H1 (cell line): ENCODE results near the gene ZCCHC3. TPM values are rescaled to one million over a fixed set of nuclear protein-coding genes. Genes with fewer than 3 reads are reported as not detected.

Experiments used
- BACH1 ChIP-seq: IDR thresholded peaks from 2 replicates; pipeline ENCODE4 v1.6.1; 2012; ENCODE audit warnings: low read length, improper control_type of control experiment
- EP300 ChIP-seq, 2 experiments: IDR thresholded peaks; 1 replicate in 1 of 2; 2 replicates in 1 of 2; pipeline ENCODE4 v1.6.1; 2011 to 2012; ENCODE audit warnings: low read depth in 2 of 2, low read length in 2 of 2, mild to moderate bottlenecking in 2 of 2, borderline replicate concordance in 1 of 2, inconsistent platforms in 1 of 2, moderate library complexity in 1 of 2
- KDM4A ChIP-seq: IDR thresholded peaks from one replicate; pipeline ENCODE4 v1.7.1; 2012; ENCODE audit warnings: low read depth, mild to moderate bottlenecking, moderate library complexity, low read length, inconsistent platforms; ENCODE audit not compliant: severe bottlenecking
- POLR2A ChIP-seq, 2 experiments: IDR thresholded peaks; 1 replicate in 1 of 2; 2 replicates in 1 of 2; pipeline ENCODE4 v1.6.1; 2011; ENCODE audit warnings: low read depth in 2 of 2, low read length in 2 of 2, mild to moderate bottlenecking in 2 of 2; ENCODE audit errors: control extremely low read depth in 1 of 2
- POLR2AphosphoS5 ChIP-seq: IDR thresholded peaks from 2 replicates; pipeline ENCODE4 v1.6.1; 2011; ENCODE audit warnings: low read depth, low read length
- RFX5 ChIP-seq: IDR thresholded peaks from 2 replicates; pipeline ENCODE4 v1.6.1; 2011; ENCODE audit warnings: low read depth, low read length, improper control_type of control experiment, borderline replicate concordance
- TAF1 ChIP-seq: IDR thresholded peaks from 2 replicates; pipeline ENCODE4 v1.6.1; 2011; ENCODE audit warnings: mild to moderate bottlenecking, low read depth, low read length
- polyA plus RNA-seq, 7 experiments: library from polyadenylated mRNA; depleted of rRNA in 3 of 7; stranded (reverse) in 5 of 7; unstranded in 2 of 7; fragments of >200 nt in 5 of 7; fragments of 200-250 nt in 2 of 7; gene quantifications; 1 replicate in 5 of 7; 2 replicates in 1 of 7; 4 replicates in 1 of 7; pipeline versions ENCODE4 v1.2.1 to v1.2.3, GENCODE V29; 2011 to 2013; ENCODE audit warnings: missing spikeins in 2 of 7, mixed read lengths in 2 of 7
- total RNA-seq: library from RNA; stranded (reverse); fragmentation: NEBNext Ultra II Directional; extraction: Animal tissue kit (Norgen Biotek cat#: 25700); gene quantifications from 2 replicates; pipeline ENCODE4 v1.2.1, GENCODE V29; 2021
- TF ChIP-seq, protein P1 (sequence below): fragments of 300-600 bp; sonication (generic); IDR thresholded peaks from 2 replicates; pipeline ENCODE4 v1.7.1; 2012; ENCODE audit warnings: low read length, moderate library complexity, mild to moderate bottlenecking, inconsistent platforms; ENCODE audit not compliant: insufficient replicate concordance
- TF ChIP-seq, protein P2 (sequence below): IDR thresholded peaks from 2 replicates; pipeline ENCODE4 v1.6.1; 2011; ENCODE audit warnings: low read length, improper control_type of control experiment

The ZCCHC3 gene
- total and polyA plus RNA-seq, 2 of the 8 experiments (the other 6 are each of a cell fraction or from before 2014, with no cell fraction given), result 33.7 to 52.4 TPM

DNA sequence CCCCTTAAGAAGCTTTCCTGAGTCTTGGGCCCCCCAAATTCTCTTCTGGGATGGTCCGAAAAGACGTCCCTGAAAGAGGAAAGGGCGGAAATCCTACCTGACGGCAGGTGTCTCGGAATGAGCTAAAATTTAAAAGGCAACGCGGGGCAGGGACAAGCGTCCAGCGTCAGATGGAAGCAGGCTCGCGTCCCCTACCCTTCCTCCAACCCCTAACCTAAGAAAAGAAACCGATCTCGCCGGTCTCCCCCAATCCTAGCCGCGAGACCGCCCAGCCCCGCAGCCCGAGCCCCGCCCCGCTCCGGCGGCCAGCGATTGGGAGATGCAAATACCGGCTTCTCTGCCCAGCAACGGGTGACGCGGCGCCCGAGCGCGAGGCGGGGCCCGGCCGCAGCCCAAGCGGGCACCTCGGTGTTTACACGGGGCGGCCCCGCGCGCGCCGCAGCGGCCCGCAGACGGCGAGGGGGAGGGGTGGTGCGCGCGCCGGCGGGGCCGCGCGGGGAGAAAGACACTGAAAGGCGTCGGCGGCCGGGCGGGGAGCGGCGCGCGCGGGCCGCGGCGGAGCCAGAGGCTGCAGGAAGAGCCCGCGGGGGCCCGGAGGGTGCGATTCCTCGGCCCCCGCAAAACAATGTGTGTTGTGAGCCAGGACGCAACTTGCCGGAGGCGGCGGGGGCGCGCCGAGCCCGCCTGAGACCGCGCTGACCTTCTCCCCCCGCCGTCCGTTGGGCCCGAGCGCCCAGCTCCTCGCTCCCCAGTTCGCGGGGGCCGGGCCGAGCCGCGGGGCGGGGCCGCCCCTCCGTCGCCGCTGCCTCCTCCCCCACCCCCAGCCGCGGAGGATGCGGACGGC is 27.9 kb downstream of the ZCCHC3 start, which contains the start of gene SOX12 (continued):
- TF ChIP-seq, protein P1, sequence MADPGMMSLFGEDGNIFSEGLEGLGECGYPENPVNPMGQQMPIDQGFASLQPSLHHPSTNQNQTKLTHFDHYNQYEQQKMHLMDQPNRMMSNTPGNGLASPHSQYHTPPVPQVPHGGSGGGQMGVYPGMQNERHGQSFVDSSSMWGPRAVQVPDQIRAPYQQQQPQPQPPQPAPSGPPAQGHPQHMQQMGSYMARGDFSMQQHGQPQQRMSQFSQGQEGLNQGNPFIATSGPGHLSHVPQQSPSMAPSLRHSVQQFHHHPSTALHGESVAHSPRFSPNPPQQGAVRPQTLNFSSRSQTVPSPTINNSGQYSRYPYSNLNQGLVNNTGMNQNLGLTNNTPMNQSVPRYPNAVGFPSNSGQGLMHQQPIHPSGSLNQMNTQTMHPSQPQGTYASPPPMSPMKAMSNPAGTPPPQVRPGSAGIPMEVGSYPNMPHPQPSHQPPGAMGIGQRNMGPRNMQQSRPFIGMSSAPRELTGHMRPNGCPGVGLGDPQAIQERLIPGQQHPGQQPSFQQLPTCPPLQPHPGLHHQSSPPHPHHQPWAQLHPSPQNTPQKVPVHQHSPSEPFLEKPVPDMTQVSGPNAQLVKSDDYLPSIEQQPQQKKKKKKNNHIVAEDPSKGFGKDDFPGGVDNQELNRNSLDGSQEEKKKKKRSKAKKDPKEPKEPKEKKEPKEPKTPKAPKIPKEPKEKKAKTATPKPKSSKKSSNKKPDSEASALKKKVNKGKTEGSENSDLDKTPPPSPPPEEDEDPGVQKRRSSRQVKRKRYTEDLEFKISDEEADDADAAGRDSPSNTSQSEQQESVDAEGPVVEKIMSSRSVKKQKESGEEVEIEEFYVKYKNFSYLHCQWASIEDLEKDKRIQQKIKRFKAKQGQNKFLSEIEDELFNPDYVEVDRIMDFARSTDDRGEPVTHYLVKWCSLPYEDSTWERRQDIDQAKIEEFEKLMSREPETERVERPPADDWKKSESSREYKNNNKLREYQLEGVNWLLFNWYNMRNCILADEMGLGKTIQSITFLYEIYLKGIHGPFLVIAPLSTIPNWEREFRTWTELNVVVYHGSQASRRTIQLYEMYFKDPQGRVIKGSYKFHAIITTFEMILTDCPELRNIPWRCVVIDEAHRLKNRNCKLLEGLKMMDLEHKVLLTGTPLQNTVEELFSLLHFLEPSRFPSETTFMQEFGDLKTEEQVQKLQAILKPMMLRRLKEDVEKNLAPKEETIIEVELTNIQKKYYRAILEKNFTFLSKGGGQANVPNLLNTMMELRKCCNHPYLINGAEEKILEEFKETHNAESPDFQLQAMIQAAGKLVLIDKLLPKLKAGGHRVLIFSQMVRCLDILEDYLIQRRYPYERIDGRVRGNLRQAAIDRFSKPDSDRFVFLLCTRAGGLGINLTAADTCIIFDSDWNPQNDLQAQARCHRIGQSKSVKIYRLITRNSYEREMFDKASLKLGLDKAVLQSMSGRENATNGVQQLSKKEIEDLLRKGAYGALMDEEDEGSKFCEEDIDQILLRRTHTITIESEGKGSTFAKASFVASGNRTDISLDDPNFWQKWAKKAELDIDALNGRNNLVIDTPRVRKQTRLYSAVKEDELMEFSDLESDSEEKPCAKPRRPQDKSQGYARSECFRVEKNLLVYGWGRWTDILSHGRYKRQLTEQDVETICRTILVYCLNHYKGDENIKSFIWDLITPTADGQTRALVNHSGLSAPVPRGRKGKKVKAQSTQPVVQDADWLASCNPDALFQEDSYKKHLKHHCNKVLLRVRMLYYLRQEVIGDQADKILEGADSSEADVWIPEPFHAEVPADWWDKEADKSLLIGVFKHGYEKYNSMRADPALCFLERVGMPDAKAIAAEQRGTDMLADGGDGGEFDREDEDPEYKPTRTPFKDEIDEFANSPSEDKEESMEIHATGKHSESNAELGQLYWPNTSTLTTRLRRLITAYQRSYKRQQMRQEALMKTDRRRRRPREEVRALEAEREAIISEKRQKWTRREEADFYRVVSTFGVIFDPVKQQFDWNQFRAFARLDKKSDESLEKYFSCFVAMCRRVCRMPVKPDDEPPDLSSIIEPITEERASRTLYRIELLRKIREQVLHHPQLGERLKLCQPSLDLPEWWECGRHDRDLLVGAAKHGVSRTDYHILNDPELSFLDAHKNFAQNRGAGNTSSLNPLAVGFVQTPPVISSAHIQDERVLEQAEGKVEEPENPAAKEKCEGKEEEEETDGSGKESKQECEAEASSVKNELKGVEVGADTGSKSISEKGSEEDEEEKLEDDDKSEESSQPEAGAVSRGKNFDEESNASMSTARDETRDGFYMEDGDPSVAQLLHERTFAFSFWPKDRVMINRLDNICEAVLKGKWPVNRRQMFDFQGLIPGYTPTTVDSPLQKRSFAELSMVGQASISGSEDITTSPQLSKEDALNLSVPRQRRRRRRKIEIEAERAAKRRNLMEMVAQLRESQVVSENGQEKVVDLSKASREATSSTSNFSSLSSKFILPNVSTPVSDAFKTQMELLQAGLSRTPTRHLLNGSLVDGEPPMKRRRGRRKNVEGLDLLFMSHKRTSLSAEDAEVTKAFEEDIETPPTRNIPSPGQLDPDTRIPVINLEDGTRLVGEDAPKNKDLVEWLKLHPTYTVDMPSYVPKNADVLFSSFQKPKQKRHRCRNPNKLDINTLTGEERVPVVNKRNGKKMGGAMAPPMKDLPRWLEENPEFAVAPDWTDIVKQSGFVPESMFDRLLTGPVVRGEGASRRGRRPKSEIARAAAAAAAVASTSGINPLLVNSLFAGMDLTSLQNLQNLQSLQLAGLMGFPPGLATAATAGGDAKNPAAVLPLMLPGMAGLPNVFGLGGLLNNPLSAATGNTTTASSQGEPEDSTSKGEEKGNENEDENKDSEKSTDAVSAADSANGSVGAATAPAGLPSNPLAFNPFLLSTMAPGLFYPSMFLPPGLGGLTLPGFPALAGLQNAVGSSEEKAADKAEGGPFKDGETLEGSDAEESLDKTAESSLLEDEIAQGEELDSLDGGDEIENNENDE, result no peak
- TF ChIP-seq, protein P2, sequence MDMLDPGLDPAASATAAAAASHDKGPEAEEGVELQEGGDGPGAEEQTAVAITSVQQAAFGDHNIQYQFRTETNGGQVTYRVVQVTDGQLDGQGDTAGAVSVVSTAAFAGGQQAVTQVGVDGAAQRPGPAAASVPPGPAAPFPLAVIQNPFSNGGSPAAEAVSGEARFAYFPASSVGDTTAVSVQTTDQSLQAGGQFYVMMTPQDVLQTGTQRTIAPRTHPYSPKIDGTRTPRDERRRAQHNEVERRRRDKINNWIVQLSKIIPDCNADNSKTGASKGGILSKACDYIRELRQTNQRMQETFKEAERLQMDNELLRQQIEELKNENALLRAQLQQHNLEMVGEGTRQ, result no peak
- TF ChIP-seq KDM4A, result peak; percentile 39
- TF ChIP-seq TAF1, result peak; percentile 68
- TF ChIP-seq POLR2AphosphoS5, result peak; percentile 68
- TF ChIP-seq POLR2A (IDR thresholded peaks at IDR 0.05; ENCODE audit: control extremely low read depth in 1 of 2, low read depth in 2 of 2, low read length in 2 of 2), result peak; percentile 53 to 60; a peak in 2 of 3 replicates
- TF ChIP-seq BACH1, result peak; percentile 52; the same call in 1 of the 2 replicates
- peak in 1 of 2 experiments; percentile 38; a peak in 1 of 3 replicates for TF ChIP-seq EP300 (IDR thresholded peaks at IDR 0.05; ENCODE audit: borderline replicate concordance in 1 of 2, low read depth in 2 of 2, low read length in 2 of 2)
- TF ChIP-seq RFX5, result peak; percentile 97
